Progenitor cell of endocrine pancreas (in vitro differentiated cells): ENCODE measurements around the gene OGFOD2. TPM values are rescaled to one million over a fixed set of nuclear protein-coding genes. Genes with fewer than 3 reads are reported as not detected.

Experiments used
- DNase-seq: peaks from one replicate; pipeline ENCODE4 v3.0.0; 2021; ENCODE audit warnings: low spot score; ENCODE audit not compliant: unreplicated experiment
- H3K27ac Mint-ChIP-seq: 2 replicates; pipeline ENCODE4 v1.8.0; 2021; ENCODE audit warnings: mild to moderate bottlenecking, moderate library complexity, mixed read lengths
- H3K27me3 Mint-ChIP-seq: 2 replicates; pipeline ENCODE4 v1.8.0; 2021; ENCODE audit warnings: mixed read lengths
- H3K36me3 Mint-ChIP-seq: 2 replicates; pipeline ENCODE4 v1.8.0; 2022; ENCODE audit warnings: mixed read lengths; ENCODE audit not compliant: insufficient read depth
- H3K4me1 Mint-ChIP-seq: 2 replicates; pipeline ENCODE4 v1.8.0; 2021; ENCODE audit warnings: low read depth, mixed read lengths
- H3K4me3 Mint-ChIP-seq: 2 replicates; pipeline ENCODE4 v1.8.0; 2021; ENCODE audit warnings: low read depth, mild to moderate bottlenecking, moderate library complexity, mixed read lengths
- H3K9me3 Mint-ChIP-seq: 2 replicates; pipeline ENCODE4 v1.8.0; 2021; ENCODE audit warnings: low read depth, mixed read lengths
- total RNA-seq: library from RNA; stranded (reverse); gene quantifications from 2 replicates; pipeline ENCODE4 v1.2.1, GENCODE V29; 2021
- TF ChIP-seq, protein P1 (sequence below): fragments of 200-600 bp; sonication (generic); IDR thresholded peaks from one replicate; pipeline ENCODE4 v1.5.0; 2021; ENCODE audit warnings: antibody characterized with exemption, mild to moderate bottlenecking; ENCODE audit not compliant: unreplicated experiment

Gene OGFOD2
- total RNA-seq, 1 donor from 2014 or later, result 16.1 TPM

DNA sequence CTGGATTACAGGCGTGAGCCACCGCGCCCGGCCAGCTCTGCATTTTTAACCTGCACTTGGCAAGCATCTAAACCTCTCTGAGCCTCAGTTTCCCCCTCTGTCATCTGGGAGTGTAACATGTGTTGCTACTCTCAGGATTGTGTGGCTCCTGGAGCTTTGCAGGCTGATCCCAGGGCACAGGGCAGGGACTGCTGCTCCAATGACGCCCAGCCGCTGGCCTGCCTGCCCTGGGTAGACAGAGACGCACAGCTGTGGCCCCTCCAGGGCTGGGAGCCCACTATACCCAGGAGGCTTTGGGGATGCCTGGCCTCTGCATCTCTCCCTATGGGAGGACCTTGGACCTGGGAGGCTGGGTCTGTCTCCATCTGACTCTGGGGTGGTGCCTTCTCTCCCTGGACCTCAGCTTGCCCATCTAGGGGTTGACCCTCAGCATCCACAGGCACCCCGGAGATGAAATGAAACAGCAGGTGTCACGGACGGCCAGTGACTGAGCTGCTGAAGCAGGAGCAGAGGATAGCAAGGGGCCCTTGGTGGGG is 19.2 kb downstream of the OGFOD2 start:
- DNase-seq, result no peak
- Mint-ChIP-seq H3K4me1 (no peaks in the 10 kb centered on the region), H3K36me3 (no peaks in the 10 kb centered on the region), H3K27ac (no peak overlapping the region), H3K4me3 (no peak overlapping the region), H3K27me3 (no peaks in the 10 kb centered on the region), H3K9me3 (no peaks in the 10 kb centered on the region)
- TF ChIP-seq, protein P1, sequence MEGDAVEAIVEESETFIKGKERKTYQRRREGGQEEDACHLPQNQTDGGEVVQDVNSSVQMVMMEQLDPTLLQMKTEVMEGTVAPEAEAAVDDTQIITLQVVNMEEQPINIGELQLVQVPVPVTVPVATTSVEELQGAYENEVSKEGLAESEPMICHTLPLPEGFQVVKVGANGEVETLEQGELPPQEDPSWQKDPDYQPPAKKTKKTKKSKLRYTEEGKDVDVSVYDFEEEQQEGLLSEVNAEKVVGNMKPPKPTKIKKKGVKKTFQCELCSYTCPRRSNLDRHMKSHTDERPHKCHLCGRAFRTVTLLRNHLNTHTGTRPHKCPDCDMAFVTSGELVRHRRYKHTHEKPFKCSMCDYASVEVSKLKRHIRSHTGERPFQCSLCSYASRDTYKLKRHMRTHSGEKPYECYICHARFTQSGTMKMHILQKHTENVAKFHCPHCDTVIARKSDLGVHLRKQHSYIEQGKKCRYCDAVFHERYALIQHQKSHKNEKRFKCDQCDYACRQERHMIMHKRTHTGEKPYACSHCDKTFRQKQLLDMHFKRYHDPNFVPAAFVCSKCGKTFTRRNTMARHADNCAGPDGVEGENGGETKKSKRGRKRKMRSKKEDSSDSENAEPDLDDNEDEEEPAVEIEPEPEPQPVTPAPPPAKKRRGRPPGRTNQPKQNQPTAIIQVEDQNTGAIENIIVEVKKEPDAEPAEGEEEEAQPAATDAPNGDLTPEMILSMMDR, result no peak

DNA sequence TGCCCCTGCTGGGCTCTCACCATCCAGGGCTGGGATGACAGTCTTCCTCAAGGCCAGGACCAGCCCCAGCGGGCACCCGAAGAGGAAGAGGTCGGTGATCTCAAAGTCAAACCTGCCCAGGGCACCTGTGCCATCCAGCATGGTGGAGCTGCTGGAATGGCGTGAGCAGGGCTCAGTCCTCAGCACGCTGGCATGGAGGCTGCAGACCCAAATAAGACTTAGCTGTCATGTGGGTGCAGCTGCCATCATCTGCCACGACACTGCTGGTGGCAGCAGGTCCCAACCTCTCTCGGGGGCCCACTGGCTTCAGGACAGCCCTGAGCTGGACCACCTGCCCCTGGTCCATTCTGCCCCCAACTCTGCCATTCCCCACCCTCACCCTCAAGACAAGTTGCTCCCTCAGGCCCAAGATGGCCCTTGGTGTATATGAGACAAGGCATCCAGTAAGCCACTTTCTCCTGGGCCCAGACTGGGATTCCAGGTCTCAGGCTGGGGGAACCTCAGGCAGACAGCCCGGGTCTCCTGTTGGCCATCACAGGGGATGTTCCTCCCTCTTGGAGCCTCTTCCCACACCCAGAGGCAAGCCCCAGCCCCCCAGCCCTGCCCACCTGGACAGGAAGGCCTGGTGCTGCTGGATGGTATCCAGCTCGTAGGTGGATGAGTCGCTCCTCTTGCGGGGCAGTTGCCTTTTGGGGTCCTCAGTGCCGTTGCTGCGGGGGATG is 19.9 kb downstream of the OGFOD2 start:
- H3K27ac Mint-ChIP-seq, result no peak overlapping the region
- H3K36me3 Mint-ChIP-seq, result no peaks in the 10 kb centered on the region
- H3K4me3 Mint-ChIP-seq, result no peak overlapping the region
- no peaks in the 10 kb centered on the region for H3K27me3 Mint-ChIP-seq
- TF ChIP-seq, protein P1, result no peak
- H3K4me1 Mint-ChIP-seq, result no peaks in the 10 kb centered on the region
- H3K9me3 Mint-ChIP-seq, result no peaks in the 10 kb centered on the region
- no peak for DNase-seq

DNA sequence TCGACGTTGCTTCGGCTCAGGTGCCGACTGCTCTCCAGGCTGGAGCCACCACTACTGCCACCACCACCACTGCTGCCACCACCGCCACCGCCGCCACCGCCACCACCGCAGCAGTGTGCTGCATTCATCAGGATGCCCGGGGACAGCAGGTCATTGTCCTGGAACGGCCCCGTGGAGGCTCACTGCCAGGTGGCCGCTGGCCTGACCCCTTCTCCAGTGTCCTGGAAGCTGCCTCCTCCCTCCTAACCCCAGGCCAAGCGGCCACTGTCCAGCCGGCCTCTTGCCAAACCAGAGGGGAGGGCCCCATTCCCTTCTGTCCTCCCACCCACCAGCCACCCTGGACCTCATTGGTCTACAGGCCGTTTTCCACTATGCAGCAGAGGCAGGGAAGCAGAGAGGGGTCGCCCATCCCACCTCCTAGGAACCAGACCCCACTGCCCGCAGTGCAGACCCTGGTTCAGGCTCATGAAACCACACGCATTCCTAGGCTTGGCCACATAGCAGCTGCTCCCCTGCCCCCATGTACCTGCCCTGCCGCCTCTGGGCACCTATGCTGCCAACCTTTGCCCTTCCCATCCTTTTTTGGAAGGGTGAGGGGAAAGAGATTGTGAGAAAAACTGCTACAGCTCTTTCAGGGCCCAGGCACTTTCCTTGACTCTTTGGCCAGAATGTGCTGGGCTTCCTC is 20.6 kb downstream of the OGFOD2 start:
- no peaks in the 10 kb centered on the region for H3K27me3 Mint-ChIP-seq
- H3K36me3 Mint-ChIP-seq, result no peaks in the 10 kb centered on the region
- H3K4me1 Mint-ChIP-seq, result no peaks in the 10 kb centered on the region
- H3K4me3 Mint-ChIP-seq, result no peak overlapping the region
- TF ChIP-seq, protein P1, result no peak
- H3K27ac Mint-ChIP-seq, result no peak overlapping the region
- H3K9me3 Mint-ChIP-seq, result no peaks in the 10 kb centered on the region
- DNase-seq, result no peak

DNA sequence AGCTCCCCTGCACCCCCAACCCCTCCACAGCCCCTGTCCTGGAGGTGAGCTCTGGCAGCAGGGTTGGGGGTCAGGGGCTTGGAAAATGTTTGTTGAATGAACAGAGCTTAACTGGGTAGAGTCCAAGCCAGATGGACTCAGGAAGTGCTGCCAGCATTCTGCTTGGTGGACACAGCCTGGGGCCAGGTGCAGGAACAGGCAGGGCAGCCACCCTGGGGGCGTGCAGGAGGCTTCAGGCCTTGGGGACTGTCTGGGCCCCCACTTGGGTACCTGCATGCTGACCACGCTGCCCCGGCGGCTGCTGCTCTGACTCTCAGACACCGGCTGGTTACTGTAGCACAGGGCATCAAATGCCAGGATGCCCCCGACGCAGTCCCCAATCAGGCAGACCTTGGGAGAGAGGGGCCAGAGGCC is 21.2 kb downstream of the OGFOD2 start:
- H3K4me3 Mint-ChIP-seq, result no peak overlapping the region
- no peaks in the 10 kb centered on the region for H3K9me3 Mint-ChIP-seq
- no peak overlapping the region for H3K27ac Mint-ChIP-seq
- H3K36me3 Mint-ChIP-seq, result no peaks in the 10 kb centered on the region
- DNase-seq, result no peak
- TF ChIP-seq, protein P1, result no peak
- no peaks in the 10 kb centered on the region for H3K4me1 Mint-ChIP-seq
- no peaks in the 10 kb centered on the region for H3K27me3 Mint-ChIP-seq

DNA sequence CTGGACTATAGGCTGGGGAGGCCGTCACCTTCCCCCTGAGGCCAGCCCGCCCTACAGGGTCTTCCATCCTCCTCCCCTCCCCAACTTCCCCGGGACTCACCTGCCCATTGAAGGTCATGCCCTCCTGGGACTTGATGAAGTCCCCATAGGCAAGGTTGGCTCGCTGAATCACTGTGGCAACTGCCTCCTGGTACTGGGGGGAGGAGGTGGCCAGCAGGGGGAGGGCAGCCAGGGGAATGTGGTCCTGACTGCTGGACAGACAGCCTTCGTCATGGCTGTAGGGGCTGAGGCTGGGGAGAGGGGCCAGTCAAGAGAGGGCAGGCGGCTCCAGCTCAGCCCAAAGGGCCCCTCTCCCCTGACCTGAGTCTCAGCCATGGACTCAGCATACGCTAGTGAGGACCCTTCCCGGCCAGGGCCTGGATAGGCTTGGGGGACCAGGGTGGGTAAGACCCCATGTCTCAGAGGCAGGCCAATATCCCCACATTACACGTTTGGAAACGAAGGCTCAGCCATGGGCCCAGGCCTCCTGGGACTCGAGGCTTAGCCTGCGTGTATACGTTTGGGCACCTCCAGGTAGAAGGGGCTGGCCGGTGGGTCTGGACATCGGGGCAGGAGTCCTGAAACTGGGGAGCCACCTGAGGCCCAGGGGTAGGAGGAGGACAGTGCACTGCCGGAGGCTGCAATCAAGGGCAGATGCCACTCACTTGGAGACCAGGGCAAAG is 21.7 kb downstream of the OGFOD2 start:
- DNase-seq, result no peak
- Mint-ChIP-seq H3K27ac (no peak overlapping the region), H3K36me3 (no peaks in the 10 kb centered on the region), H3K4me3 (no peak overlapping the region), H3K27me3 (no peaks in the 10 kb centered on the region), H3K9me3 (no peaks in the 10 kb centered on the region), H3K4me1 (no peaks in the 10 kb centered on the region)
- TF ChIP-seq, protein P1, result no peak
